NCI-H2107 (cell line): ENCODE data around the gene NANS.
"Not testable (repeated sequence)": the region's sequence is repeated elsewhere in the genome, so short reads cannot be mapped to it uniquely, and the experiment has no call there.

Experiments
- DNase-seq: peaks from one replicate; lab custom pipeline; 2025; lab: John Stamatoyannopoulos, UW

Gene NANS

GRCh38 chr9:98101416-98101815, 44.9 kb downstream of the NANS start:
- DNase-seq: no peak

DNA sequence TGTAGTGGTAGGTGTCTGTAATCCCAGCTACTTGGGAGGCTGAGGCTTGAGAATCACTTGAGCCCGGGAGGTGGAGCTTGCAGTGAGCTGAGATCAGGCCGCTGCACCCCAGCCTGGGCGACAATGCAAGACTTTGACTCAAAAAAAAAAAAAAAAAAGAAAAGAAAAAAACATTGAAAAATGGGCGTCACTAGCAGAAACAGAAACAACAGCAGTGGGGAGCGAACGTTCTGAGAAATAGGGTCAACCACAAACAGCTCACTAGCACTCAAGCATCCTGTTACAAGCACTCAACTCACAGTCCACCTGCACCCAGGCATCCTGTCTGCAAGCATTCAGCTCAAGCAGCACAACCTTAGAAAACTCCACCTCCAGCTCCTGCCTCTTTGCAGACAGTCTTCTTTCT, 45.3 kb downstream of the NANS start:
- DNase-seq: peak; percentile 68

- DNase-seq: no peak
These were observed 47.9 kb downstream of the NANS start for GRCh38 chr9:98104445-98104881.

DNA sequence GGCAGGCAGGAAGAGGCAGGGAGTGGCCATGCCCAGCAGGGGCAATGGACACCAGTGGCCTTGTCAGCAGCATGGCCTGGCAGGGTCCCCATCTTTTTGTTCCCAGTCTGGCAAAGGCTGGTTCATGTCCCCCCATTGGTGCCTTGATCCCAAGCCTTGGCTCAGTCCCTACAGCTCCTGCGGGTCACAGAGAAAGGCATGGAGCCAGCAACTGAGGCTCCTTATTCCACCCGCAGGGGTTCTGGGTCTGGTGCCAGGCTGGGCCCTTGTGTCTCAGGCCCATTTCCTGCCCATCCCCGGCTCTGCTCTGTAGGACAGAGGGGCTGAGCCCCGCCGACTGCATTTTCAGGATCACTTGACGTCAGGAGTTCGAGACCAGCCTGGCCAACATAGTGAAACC, 48.5 kb downstream of the NANS start:
- no peak for DNase-seq

- DNase-seq: no peak
These were observed 51.4 kb downstream of the NANS start for GRCh38 chr9:98107926-98108325.

DNA sequence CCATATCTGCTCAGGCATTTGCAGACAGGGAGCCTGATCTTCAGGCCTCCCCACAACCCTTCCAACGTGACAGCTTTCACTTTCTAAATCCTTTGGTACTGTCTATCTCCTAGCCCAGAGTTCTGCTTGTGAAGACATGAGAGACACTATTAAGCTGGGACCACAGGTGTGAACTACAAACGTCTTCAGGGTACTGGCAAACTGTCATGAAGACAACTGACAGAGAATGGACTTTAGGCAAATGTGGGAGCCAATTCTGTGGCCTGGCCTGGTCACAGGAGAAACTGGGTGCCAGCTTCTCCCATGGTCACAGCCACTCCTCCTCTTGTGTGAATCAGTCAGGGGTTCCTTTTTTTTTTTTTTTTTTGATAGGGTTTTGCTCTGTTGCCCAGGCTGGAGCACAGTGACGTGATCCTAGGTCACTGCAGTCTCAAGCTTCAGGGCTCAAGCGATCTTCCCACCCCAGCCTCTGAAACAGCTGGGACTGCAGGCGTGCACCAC, 52.0 kb downstream of the NANS start:
- no peak for DNase-seq

DNA sequence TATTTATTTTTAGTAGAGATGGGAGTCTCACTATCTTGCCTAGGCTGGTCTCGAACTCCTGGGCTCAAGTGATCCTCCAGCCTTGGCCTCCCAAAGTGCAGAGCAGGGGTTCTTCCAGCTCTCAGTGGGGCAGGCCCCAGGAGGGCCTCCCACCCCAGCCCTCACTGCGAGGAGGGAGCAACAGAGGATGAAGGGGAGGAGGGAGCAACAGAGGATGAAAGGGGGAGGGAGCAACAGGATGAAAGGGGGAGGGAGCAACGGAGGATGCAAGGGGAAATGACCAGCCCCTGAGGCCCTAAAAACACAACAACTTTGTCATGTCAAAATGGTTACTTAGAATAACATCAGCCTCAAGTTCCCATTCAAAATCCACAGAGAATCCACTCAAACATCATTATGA, 52.5 kb downstream of the NANS start:
- no peak for DNase-seq

DNA sequence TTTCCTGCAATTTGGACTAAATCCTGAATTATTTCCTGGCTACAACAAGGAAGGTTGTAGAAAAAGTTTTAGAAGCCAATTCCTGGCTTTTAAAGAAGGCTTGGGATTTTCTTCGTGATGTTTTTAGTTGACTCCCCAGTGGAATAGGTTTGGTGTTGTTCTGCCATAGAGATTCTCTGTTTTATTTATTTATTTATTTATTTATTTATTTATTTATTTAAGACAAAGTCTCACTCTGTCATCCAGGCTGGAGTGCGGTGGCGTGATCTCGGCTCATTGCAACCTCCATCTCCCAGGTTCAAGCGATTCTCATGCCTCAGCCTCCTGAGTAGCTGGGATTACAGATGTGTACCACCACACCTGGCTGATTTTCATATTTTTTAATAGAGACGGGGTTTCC, 60.6 kb downstream of the NANS start:
- DNase-seq: not testable (repeated sequence)

DNA sequence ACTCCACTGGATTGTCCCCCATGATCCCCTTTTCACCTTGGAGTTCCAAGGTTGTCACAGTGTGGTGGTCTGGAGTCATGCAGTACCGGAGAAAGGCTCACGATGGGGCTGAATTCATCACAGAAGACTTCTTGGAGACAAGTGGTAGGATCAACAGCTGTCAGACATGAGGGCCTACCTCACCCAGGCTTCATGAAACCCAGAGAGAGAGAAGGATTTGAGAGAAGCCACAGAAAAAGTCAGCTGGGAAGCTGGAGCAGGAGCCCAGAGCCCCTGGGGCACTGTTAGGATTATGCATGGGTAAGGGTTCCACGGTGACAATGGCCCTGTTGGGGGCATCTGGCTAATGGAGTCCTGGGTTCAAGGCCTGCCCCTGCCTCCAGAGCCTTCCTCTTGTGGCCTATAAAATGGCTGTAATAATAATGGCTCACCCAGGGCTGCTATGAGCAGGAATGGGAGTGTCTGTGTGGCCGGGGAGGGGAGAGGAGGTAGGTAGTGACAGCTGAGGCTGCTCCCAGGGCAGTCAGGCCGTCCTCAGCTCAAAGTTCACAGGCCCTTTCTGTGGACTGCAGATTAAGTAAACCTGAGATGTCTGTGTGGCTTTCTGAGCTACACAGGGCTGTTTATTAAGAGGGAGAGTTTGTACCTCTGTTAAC, 61.6 kb downstream of the NANS start:
- DNase-seq: no peak

- DNase-seq: no peak
These were observed 62.4 kb downstream of the NANS start, which contains the start of gene TRIM14 for GRCh38 chr9:98118640-98119601. Gene TRIM14 (minus strand): TSS chr9:98119222. CDS start chr9:98119188, 34 bp downstream.

GRCh38 chr9:98120476-98120875, 63.9 kb downstream of the NANS start:
- no peak for DNase-seq

DNA sequence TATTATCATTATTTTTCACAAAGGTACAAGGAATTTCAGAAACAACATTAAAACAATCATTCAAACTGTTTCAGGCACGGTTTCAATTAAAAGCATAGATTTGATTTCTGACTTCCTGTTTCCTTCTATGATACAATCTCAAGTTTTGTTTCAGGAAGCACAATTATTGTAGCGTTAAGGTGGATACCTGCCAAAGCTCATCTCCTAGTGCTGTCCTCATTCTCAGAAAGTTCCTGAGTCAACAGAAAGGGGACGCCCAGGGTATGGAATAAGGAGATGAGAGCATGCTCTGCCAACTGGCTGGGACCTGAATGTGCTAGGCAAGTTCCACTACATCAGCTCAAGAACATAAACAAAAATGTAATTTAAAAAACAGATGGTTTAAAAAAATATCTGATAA, 64.5 kb downstream of the NANS start:
- no peak for DNase-seq

GRCh38 chr9:98124091-98124490, 67.6 kb downstream of the NANS start:
- DNase-seq: not testable (repeated sequence)

- DNase-seq: no peak
These were observed 68.3 kb downstream of the NANS start for GRCh38 chr9:98124637-98125426.

GRCh38 chr9:98127226-98127625, 70.7 kb downstream of the NANS start:
- DNase-seq: no peak

DNA sequence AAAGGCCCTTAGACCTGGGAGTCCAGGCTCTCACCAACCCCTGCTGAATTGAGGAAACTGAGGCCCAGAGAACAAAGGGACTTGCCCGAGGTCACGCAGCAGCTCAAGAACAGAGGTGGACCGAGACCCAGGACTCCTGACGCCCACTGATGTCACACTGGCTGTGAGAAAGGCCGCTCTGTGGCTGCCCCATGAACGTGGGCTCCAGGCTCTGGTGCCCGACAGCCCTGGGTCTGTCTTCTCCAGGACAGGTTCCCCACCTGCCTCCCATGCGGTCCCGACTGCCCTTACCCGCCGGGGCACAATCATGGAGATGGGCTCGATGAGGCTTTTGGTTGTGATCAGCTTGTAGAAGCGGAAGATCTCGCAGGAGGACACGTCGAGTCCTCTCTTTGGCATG, 71.8 kb downstream of the NANS start:
- DNase-seq: no peak

GRCh38 chr9:98129451-98129881, 72.9 kb downstream of the NANS start:
- no peak for DNase-seq

DNA sequence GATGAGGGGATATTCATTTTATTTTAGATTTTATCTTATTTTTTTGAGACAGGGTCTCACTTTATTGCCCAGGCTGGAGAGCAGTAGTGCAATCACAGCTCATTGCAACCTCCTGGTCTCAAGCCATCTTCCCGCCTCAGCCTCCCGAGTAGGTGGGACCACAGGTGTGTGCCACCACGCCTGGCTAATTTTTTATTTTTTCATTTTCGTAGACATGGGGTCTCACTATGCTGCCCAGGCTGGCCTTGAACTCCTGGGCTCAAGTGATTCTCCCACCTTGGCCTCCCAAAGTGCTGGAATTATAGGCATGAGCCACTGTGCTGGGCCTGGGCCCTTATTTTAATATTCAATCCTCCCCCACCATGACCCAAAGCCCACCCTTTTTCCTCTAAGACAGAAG, 73.5 kb downstream of the NANS start:
- DNase-seq: not testable (repeated sequence)

GRCh38 chr9:98130576-98131228, 74.2 kb downstream of the NANS start:
- no peak for DNase-seq

- DNase-seq: no peak
These were observed 75.6 kb downstream of the NANS start for GRCh38 chr9:98132158-98132557.
